Right atrium auricular region (tissue), 2 donors: ENCODE measurements around the gene CEP128. TPM values are rescaled to one million over a fixed set of nuclear protein-coding genes. Genes with fewer than 3 reads are reported as not detected.

Experiments
- DNase-seq: peaks from one replicate; pipeline ENCODE4 v3.0.0-alpha.2; 2019; ENCODE audit warnings: low spot score
- H3K27ac ChIP-seq, 2 donors: fragments of 200-600 bp; sonication (generic); 1 replicate in 1 of 2; 2 replicates in 1 of 2; pipeline ENCODE4 v1.5.1; 2016 to 2019
- H3K27me3 ChIP-seq, 2 donors: fragments of 200-600 bp; sonication (generic); one replicate each; pipeline versions ENCODE4 v1.5.1 to v1.6.0; 2017 to 2019
- H3K36me3 ChIP-seq: fragments of 200-600 bp; sonication (generic); one replicate; pipeline ENCODE4 v1.5.1; 2016
- H3K4me1 ChIP-seq, 2 donors: fragments of 200-600 bp; sonication (generic); one replicate each; pipeline versions ENCODE4 v1.5.1 to v1.6.0; 2017 to 2019
- H3K4me3 ChIP-seq, 2 donors: fragments of 200-600 bp; sonication (generic); 1 replicate in 1 of 2; 2 replicates in 1 of 2; pipeline ENCODE4 v1.5.1; 2017 to 2019; ENCODE audit warnings: mild to moderate bottlenecking in 1 of 2, moderate library complexity in 1 of 2
- H3K9me3 ChIP-seq, 2 donors: fragments of 200-600 bp; sonication (generic); one replicate each; pipeline ENCODE4 v1.5.1; 2019
- CTCF ChIP-seq, 2 donors: fragments of 200-600 bp; sonication (generic); IDR thresholded peaks; one replicate each; pipeline ENCODE4 v1.5.1; 2019; ENCODE audit warnings: antibody characterized with exemption in 2 of 2
- total RNA-seq, 2 donors: library from RNA; depleted of rRNA; stranded (reverse); fragments of >200 nt; gene quantifications; one replicate each; pipeline ENCODE4 v1.1.0, GENCODE V29; 2016

CEP128 gene
- total RNA-seq, 2 donors from 2014 or later: 1.3 to 2.7 TPM

GRCh38 chr14:80659783-80660182 is 281.8 kb downstream of the CEP128 start:
- Histone ChIP-seq H3K9me3 (no peaks in the 10 kb centered on the region), H3K4me3 (no peak overlapping the region), H3K36me3 (no peaks in the 10 kb centered on the region), H3K4me1 (no peaks in the 10 kb centered on the region), H3K27ac (no peak overlapping the region), H3K27me3 (no peaks in the 10 kb centered on the region)
- DNase-seq: no peak
- no peak for TF ChIP-seq CTCF (IDR thresholded peaks at IDR 0.05)

GRCh38 chr14:80658733-80659132 is 282.8 kb downstream of the CEP128 start:
- TF ChIP-seq CTCF (IDR thresholded peaks at IDR 0.05): no peak
- H3K27me3 ChIP-seq: no peaks in the 10 kb centered on the region
- H3K27ac ChIP-seq: no peak overlapping the region
- H3K4me1 ChIP-seq: no peaks in the 10 kb centered on the region
- H3K36me3 ChIP-seq: no peaks in the 10 kb centered on the region
- DNase-seq: no peak
- H3K9me3 ChIP-seq: no peaks in the 10 kb centered on the region
- no peak overlapping the region for H3K4me3 ChIP-seq

- no peak overlapping the region for H3K4me3 ChIP-seq
- no peaks in the 10 kb centered on the region for H3K27me3 ChIP-seq
- H3K27ac ChIP-seq: no peak overlapping the region
- DNase-seq: no peak
- no peaks in the 10 kb centered on the region for H3K4me1 ChIP-seq
- H3K9me3 ChIP-seq: no peaks in the 10 kb centered on the region
- H3K36me3 ChIP-seq: no peaks in the 10 kb centered on the region
- no peak for TF ChIP-seq CTCF (IDR thresholded peaks at IDR 0.05)
Measured at GRCh38 chr14:80658155-80658554, 283.4 kb downstream of the CEP128 start.

- DNase-seq: no peak
- no peak overlapping the region for H3K4me3 ChIP-seq
- no peak overlapping the region for H3K27ac ChIP-seq
- TF ChIP-seq CTCF (IDR thresholded peaks at IDR 0.05): no peak
- no peaks in the 10 kb centered on the region for H3K36me3 ChIP-seq
- no peaks in the 10 kb centered on the region for H3K9me3 ChIP-seq
- H3K27me3 ChIP-seq: no peaks in the 10 kb centered on the region
- no peaks in the 10 kb centered on the region for H3K4me1 ChIP-seq
Measured at GRCh38 chr14:80653956-80654355, 287.6 kb downstream of the CEP128 start.

- Histone ChIP-seq H3K9me3 (no peaks in the 10 kb centered on the region), H3K36me3 (no peaks in the 10 kb centered on the region), H3K27ac (no peak overlapping the region), H3K27me3 (no peaks in the 10 kb centered on the region), H3K4me1 (no peaks in the 10 kb centered on the region), H3K4me3 (no peak overlapping the region)
- no peak for TF ChIP-seq CTCF (IDR thresholded peaks at IDR 0.05)
- no peak for DNase-seq
Measured at GRCh38 chr14:80645667-80646413, 295.7 kb downstream of the CEP128 start.

- H3K27ac ChIP-seq: no peak overlapping the region
- TF ChIP-seq CTCF (IDR thresholded peaks at IDR 0.05): no peak
- no peaks in the 10 kb centered on the region for H3K4me1 ChIP-seq
- no peaks in the 10 kb centered on the region for H3K27me3 ChIP-seq
- H3K9me3 ChIP-seq: no peaks in the 10 kb centered on the region
- DNase-seq: no peak
- H3K36me3 ChIP-seq: no peaks in the 10 kb centered on the region
- H3K4me3 ChIP-seq: no peak overlapping the region
Measured at GRCh38 chr14:80644826-80645225, 296.7 kb downstream of the CEP128 start.
